Right forelimb (tissue), 1 donor: ENCODE measurements around the gene FGFR2.
A peak's percentile ranks its signal among the peaks of the same experiment; 100 is the strongest.

ENCODE experiments used
- DNase-seq: peaks from one replicate; pipeline ENCODE4 v3.0.0-alpha.2; 2018

The FGFR2 gene

GRCh38 chr10:121551210-121551885, 46.9 kb downstream of the FGFR2 start:
- DNase-seq: no peak

- no peak for DNase-seq
Observed at GRCh38 chr10:121544301-121544869, 53.9 kb downstream of the FGFR2 start.

- DNase-seq: no peak
Observed at GRCh38 chr10:121543545-121543944, 54.7 kb downstream of the FGFR2 start.

- no peak for DNase-seq
Observed at GRCh38 chr10:121541450-121542120, 56.7 kb downstream of the FGFR2 start.

- no peak for DNase-seq
Observed at GRCh38 chr10:121540732-121541395, 57.4 kb downstream of the FGFR2 start.

- no peak for DNase-seq
Observed at GRCh38 chr10:121539786-121540185, 58.5 kb downstream of the FGFR2 start.

GRCh38 chr10:121536310-121536913, 61.8 kb downstream of the FGFR2 start:
- peak; percentile 90 for DNase-seq

- DNase-seq: no peak
Observed at GRCh38 chr10:121535381-121535780, 62.9 kb downstream of the FGFR2 start.

GRCh38 chr10:121532292-121532864, 65.9 kb downstream of the FGFR2 start:
- no peak for DNase-seq

- DNase-seq: no peak
Observed at GRCh38 chr10:121531830-121532178, 66.4 kb downstream of the FGFR2 start.

- no peak for DNase-seq
Observed at GRCh38 chr10:121531076-121531829, 67.0 kb downstream of the FGFR2 start.

GRCh38 chr10:121530481-121531075, 67.7 kb downstream of the FGFR2 start:
- no peak for DNase-seq

GRCh38 chr10:121527690-121528089, 70.6 kb downstream of the FGFR2 start:
- DNase-seq: no peak

- DNase-seq: no peak
Observed at GRCh38 chr10:121526801-121527221, 71.4 kb downstream of the FGFR2 start.

GRCh38 chr10:121526135-121526790, 72.0 kb downstream of the FGFR2 start:
- no peak for DNase-seq

- no peak for DNase-seq
Observed at GRCh38 chr10:121525251-121526134, 72.8 kb downstream of the FGFR2 start.

GRCh38 chr10:121524157-121524817, 74.0 kb downstream of the FGFR2 start:
- DNase-seq: no peak

GRCh38 chr10:121522831-121523230, 75.4 kb downstream of the FGFR2 start:
- DNase-seq: no peak

- DNase-seq: no peak
Observed at GRCh38 chr10:121521794-121522556, 76.3 kb downstream of the FGFR2 start.
